BJ (cell line): Measurements from ENCODE around the gene TRMT10C. TPM values are rescaled to one million over a fixed set of nuclear protein-coding genes. Genes with fewer than 3 reads are reported as not detected.
"Not testable (repeated sequence)": the region's sequence is repeated elsewhere in the genome, so short reads cannot be mapped to it uniquely, and the experiment has no call there.

Source experiments
- CTCF ChIA-PET: fragments of 350-600 bp; formaldehyde crosslinking; extraction: SDS; loops from one replicate; lab custom pipeline; 2021; ENCODE audit warnings: antibody characterized with exemption, inconsistent platforms; lab: Yijun Ruan, JAX
- POLR2A ChIA-PET: fragments of 300-600 bp; sonication (Branson Sonifier 250); formaldehyde crosslinking; extraction: SDS; loops from one replicate; lab custom pipeline; 2021; ENCODE audit warnings: antibody characterized with exemption; lab: Charles Lee
- DNase-seq: peaks from one replicate; pipeline ENCODE4 v3.0.0-alpha.2; 2011; ENCODE audit warnings: low read depth
- H3K27me3 ChIP-seq: 2 replicates; pipeline ENCODE4 v1.6.0; 2011; ENCODE audit warnings: low read length; ENCODE audit not compliant: control insufficient read depth, insufficient read depth
- H3K36me3 ChIP-seq: 2 replicates; pipeline ENCODE4 v1.5.1; 2011; ENCODE audit warnings: low read length; ENCODE audit not compliant: control insufficient read depth, insufficient read depth
- H3K4me3 ChIP-seq: 2 replicates; pipeline ENCODE4 v1.5.1; 2011; ENCODE audit warnings: low read depth, mild to moderate bottlenecking, control low read depth, low read length
- polyA plus RNA-seq: library from polyadenylated mRNA; depleted of rRNA; stranded (reverse); fragments of >200 nt; gene quantifications from 2 replicates; pipeline ENCODE4 v1.2.3, GENCODE V29; 2011
- TF ChIP-seq, protein P1 (sequence below): IDR thresholded peaks from 2 replicates; pipeline ENCODE4 v1.5.1; 2011; ENCODE audit warnings: low read depth, mild to moderate bottlenecking, control low read depth, inconsistent platforms, low read length, moderate library complexity; ENCODE audit not compliant: insufficient read depth

The TRMT10C gene
- polyA plus RNA-seq, 1 experiment, result 7.4 TPM

DNA sequence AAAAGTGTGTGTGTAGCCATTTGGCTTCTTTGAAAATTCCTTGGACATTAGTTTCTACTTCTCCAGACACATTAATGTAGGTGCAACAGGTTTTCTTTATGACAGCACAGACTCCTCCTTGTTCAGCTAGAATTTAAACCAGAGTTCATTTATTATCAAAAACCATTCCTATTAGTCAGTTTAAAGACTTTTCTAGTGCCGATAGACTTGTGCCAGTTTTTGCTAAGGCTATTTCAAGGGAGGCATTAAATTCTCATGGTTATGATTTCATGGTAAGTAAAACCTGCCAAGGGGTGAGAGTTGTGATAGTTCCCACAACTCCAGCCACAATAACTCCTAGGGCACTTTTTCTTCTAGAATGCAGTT, 28.1 kb upstream of the TRMT10C start:
- CTCF ChIA-PET, result no interaction called here
- H3K4me3 ChIP-seq, result no peak overlapping the region
- H3K27me3 ChIP-seq, result peaks cover 3% of the 10 kb centered on the region; the same call in 1 of the 2 replicates
- POLR2A ChIA-PET, result no interaction called here
- no peak for DNase-seq
- TF ChIP-seq, protein P1, sequence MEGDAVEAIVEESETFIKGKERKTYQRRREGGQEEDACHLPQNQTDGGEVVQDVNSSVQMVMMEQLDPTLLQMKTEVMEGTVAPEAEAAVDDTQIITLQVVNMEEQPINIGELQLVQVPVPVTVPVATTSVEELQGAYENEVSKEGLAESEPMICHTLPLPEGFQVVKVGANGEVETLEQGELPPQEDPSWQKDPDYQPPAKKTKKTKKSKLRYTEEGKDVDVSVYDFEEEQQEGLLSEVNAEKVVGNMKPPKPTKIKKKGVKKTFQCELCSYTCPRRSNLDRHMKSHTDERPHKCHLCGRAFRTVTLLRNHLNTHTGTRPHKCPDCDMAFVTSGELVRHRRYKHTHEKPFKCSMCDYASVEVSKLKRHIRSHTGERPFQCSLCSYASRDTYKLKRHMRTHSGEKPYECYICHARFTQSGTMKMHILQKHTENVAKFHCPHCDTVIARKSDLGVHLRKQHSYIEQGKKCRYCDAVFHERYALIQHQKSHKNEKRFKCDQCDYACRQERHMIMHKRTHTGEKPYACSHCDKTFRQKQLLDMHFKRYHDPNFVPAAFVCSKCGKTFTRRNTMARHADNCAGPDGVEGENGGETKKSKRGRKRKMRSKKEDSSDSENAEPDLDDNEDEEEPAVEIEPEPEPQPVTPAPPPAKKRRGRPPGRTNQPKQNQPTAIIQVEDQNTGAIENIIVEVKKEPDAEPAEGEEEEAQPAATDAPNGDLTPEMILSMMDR, result no peak
- H3K36me3 ChIP-seq, result no peaks in the 10 kb centered on the region

DNA sequence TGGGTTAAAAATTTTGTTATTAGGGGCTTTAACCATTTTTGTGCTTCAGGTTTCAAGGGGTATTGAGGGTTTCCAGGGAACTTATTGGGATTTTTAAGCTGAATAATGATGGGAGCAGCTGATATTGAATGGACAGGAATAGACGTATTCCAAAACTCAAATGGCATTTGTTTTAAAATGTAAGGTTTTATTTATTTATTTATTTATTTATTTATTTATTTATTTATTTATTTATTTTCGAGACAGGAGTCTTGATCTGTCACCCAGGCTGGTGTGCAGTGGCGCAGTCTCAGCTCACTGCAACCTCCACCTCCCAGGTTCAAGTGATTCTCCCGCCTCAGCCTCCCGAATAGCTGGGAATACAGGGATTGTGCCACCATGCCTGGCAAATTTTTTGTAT, 26.4 kb upstream of the TRMT10C start:
- TF ChIP-seq, protein P1, result no peak
- no peak for DNase-seq

DNA sequence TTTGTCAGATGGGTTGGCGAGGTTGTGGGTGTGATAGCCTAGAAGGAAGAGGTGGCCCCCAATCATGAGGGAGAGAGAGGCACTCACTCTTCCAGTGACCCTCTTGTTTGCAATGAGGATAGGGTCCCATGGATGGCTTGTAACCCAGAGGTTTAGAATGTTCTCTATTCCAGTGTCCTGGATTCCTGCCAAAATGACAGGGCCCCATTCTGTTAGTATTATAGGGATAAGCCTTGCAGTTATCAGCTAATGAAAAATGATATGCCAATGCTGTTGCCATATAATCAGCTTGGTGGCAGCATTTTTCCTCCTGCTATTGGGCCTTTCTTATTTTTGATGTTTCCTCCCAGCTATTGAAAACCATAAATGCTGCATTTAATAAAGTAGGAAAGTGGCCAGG, 25.4 kb upstream of the TRMT10C start:
- ChIA-PET POLR2A (no interaction called here), CTCF (no interaction called here)
- Histone ChIP-seq H3K4me3 (no peak overlapping the region), H3K36me3 (no peaks in the 10 kb centered on the region), H3K27me3 (peaks cover 3% of the 10 kb centered on the region; the same call in 1 of the 2 replicates)
- TF ChIP-seq, protein P1, result no peak
- DNase-seq, result no peak

More for the DNA sequence above, 26.4 kb upstream of the TRMT10C start:
- Histone ChIP-seq H3K36me3 (no peaks in the 10 kb centered on the region), H3K4me3 (no peak overlapping the region), H3K27me3 (peaks cover 3% of the 10 kb centered on the region; the same call in 1 of the 2 replicates)
- CTCF ChIA-PET, result interaction anchor here (1.2 kb wide), 1 partner anchor 16 kb away, joined by 4 read pairs; no protein-coding TSS in a partner anchor
- POLR2A ChIA-PET, result no interaction called here

DNA sequence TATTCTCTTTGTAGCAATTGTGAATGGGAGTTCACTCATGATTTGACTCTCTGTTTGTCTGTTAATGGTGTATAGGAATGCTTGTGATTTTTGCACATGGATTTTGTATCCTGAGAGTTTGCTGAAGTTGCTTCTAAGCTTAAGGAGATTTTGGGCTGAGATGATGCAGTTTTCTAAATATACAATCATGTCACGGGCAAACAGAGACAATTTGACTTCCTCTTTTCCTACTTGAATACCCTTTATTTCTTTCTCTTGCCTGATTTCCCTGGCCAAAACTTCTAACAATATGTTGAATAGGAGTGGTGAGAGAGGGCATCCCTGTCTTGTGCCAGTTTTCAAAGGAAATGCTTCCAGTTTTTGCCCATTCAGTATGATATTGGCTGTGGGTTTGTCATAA, 24.7 kb upstream of the TRMT10C start:
- CTCF ChIA-PET, H3K27me3 ChIP-seq, POLR2A ChIA-PET, DNase-seq, H3K36me3 ChIP-seq, H3K4me3 ChIP-seq: not testable (repeated sequence)

DNA sequence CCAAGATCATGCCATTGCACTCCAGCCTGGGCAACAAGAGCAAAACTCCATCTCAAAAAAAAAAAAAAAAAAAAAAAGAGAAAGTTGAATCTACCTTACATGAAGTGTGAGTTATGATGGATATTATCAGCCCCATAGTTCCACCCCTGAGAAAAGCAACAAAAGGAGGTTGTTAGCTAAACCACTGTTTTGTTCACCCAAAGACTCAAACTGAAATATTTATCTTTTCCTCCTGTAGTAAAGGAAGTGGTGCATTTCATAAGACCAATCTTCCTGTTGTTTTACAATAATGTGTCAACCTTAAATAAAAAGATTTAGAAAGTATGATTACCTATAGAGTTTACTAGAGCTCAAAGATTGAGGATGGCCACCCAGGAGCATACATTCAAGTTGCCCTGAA, 18.7 kb upstream of the TRMT10C start:
- DNase-seq, result no peak
- ChIA-PET POLR2A (no interaction called here), CTCF (no interaction called here)

More for the DNA sequence above, 18.7 kb upstream of the TRMT10C start:
- Histone ChIP-seq H3K27me3 (no peaks in the 10 kb centered on the region; the same call in 1 of the 2 replicates), H3K36me3 (no peaks in the 10 kb centered on the region), H3K4me3 (no peak overlapping the region)
- TF ChIP-seq, protein P1, result no peak
